ENCODE data around the gene RNF145.

DNA sequence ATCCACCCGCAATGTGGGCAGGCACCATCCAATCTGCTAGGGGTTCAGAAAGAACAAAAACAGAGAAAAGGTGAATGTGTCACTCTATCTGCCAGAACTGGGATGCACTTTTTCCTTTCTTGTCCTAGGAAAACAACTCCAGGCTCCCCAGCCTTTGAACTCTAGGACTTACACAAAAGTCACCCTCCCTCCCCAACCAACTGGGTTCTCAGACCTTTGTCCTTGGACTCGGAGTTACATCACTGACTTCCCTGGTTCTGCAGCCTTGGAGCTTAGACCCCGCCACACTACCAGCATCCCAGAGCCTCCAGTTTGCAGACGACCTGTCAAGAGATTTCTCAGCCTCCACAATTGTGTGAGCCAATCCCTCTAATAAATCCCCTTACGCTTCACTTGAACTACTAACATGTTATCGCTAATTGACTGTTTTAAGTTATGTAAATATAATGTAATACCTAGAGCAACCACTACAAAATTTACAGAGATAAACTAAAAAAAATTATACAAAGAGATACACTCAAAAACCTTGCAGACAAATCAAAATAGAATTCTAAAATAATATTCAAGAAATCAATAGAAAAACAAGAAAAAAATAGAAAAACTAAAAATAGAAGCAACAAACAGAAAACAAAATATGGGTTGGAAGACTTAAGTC, 48.4 kb upstream of the RNF145 start:
- TF ChIP-seq MYNN (CRISPR knock-in tag; IDR thresholded peaks at IDR 0.05; ENCODE audit: low read depth) (no peak), USF2 (IDR thresholded peaks at IDR 0.05; ENCODE audit: low read depth, low read length) (no peak), USF2 (CRISPR knock-in tag; IDR thresholded peaks at IDR 0.05; ENCODE audit: borderline replicate concordance) (no peak), PAF1 (CRISPR knock-in tag; IDR thresholded peaks at IDR 0.05) (no peak), ZSCAN20 (CRISPR knock-in tag; IDR thresholded peaks at IDR 0.05; ENCODE audit: borderline replicate concordance) (no peak), ZNF350 (CRISPR knock-in tag; IDR thresholded peaks at IDR 0.05; ENCODE audit: borderline replicate concordance, low read depth) (no peak), HDAC6 (IDR thresholded peaks at IDR 0.05; ENCODE audit: low read depth, low read length) (no peak), FOSL1 (CRISPR knock-in tag; IDR thresholded peaks at IDR 0.05; ENCODE audit: borderline replicate concordance) (no peak), ZBTB37 (CRISPR knock-in tag; IDR thresholded peaks at IDR 0.05) (no peak), CEBPB (IDR thresholded peaks at IDR 0.05; ENCODE audit: borderline replicate concordance, low read depth, low read length) (peak; percentile 35; the same call in 1 of the 2 replicates), SMARCC2 (IDR thresholded peaks at IDR 0.05) (no peak), NR2C2 (CRISPR knock-in tag; IDR thresholded peaks at IDR 0.05; ENCODE audit: borderline replicate concordance) (no peak)

Measured in HepG2 (cell line).